H1 (cell line): Measurements from ENCODE around the gene NUP50. TPM values are rescaled to one million over a fixed set of nuclear protein-coding genes. Genes with fewer than 3 reads are reported as not detected.

Experiments
- CTCF ChIA-PET: fragments of 300-600 bp; sonication (Branson Sonifier 250); formaldehyde crosslinking; loops from one replicate; lab custom pipeline; 2021; ENCODE audit not compliant: partially characterized antibody; lab: Charles Lee
- POLR2A ChIA-PET: fragments of 300-600 bp; sonication (Branson Sonifier 250); formaldehyde crosslinking; loops from one replicate; lab custom pipeline; 2021; ENCODE audit warnings: inconsistent platforms; ENCODE audit not compliant: partially characterized antibody; lab: Charles Lee
- DNase-seq, 2 experiments: peaks; one replicate each; pipeline versions ENCODE4 v3.0.0 to v3.0.0-alpha.2; 2010 to 2022; ENCODE audit warnings: low spot score in 2 of 2, low read depth in 1 of 2, mixed read lengths in 1 of 2
- FAIRE-seq: peaks from 2 replicates; lab custom pipeline; 2011; peaks lifted over from hg19 to GRCh38; lab: Jason Lieb, UNC
- H2AFZ ChIP-seq: 2 replicates; pipeline ENCODE4 v1.8.1; 2012; ENCODE audit warnings: low read length, inconsistent platforms
- H2AK5ac ChIP-seq: 2 replicates; pipeline ENCODE4 v1.6.1; 2013; ENCODE audit warnings: low read depth, low read length
- H2BK120ac ChIP-seq: replicated peaks from 2 replicates; pipeline ENCODE3; 2013; ENCODE audit warnings: low read depth, low read length, inconsistent platforms
- H2BK12ac ChIP-seq: 2 replicates; pipeline ENCODE4 v1.6.1; 2013; ENCODE audit warnings: low read depth, low read length
- H2BK15ac ChIP-seq: 2 replicates; pipeline ENCODE4 v1.6.1; 2013; ENCODE audit warnings: low read length
- H2BK20ac ChIP-seq: 2 replicates; pipeline ENCODE4 v1.6.1; 2013; ENCODE audit warnings: low read length
- H2BK5ac ChIP-seq: 2 replicates; pipeline ENCODE4 v1.6.1; 2013; ENCODE audit warnings: low read depth, low read length
- H3K14ac ChIP-seq: 2 replicates; pipeline ENCODE4 v1.6.1; 2013; ENCODE audit warnings: inconsistent platforms; ENCODE audit not compliant: insufficient read length
- H3K18ac ChIP-seq: 2 replicates; pipeline ENCODE4 v1.6.1; 2013; ENCODE audit warnings: low read length; ENCODE audit errors: extremely low read depth
- H3K23ac ChIP-seq: 2 replicates; pipeline ENCODE4 v1.6.1; 2013; ENCODE audit warnings: inconsistent platforms; ENCODE audit not compliant: insufficient read length
- H3K23me2 ChIP-seq: 2 replicates; pipeline ENCODE4 v1.6.1; 2013; ENCODE audit warnings: low read depth, low read length
- H3K27ac ChIP-seq: 2 replicates; pipeline ENCODE4 v1.6.1; 2011; ENCODE audit warnings: low read depth, low read length, inconsistent platforms
- H3K27me3 ChIP-seq, 4 experiments: replicated peaks in 1 of 4; 1 replicate in 1 of 4; 2 replicates in 3 of 4; pipeline versions ENCODE4 v1.6.1 to v1.8.1; 2011 to 2013; ENCODE audit warnings: low read length in 3 of 4, mild to moderate bottlenecking in 3 of 4, inconsistent platforms in 2 of 4, mixed read lengths in 2 of 4, moderate library complexity in 1 of 4; ENCODE audit not compliant: control insufficient read depth in 3 of 4, insufficient read depth in 3 of 4; ENCODE audit errors: extremely low read depth in 1 of 4
- H3K36me3 ChIP-seq, 4 experiments: 2 replicates each; pipeline versions ENCODE4 v1.6.1 to v1.8.1; 2011 to 2013; ENCODE audit warnings: mild to moderate bottlenecking in 4 of 4, low read length in 3 of 4, moderate library complexity in 2 of 4, control low read depth in 1 of 4, inconsistent platforms in 1 of 4; ENCODE audit not compliant: insufficient read depth in 4 of 4, control insufficient read depth in 2 of 4
- H3K4ac ChIP-seq: replicated peaks from 2 replicates; pipeline ENCODE3; 2013; ENCODE audit warnings: low read length, low read depth, mixed read lengths, inconsistent platforms; ENCODE audit not compliant: insufficient read length
- H3K4me1 ChIP-seq, 4 experiments: replicated peaks in 1 of 4; 1 replicate in 1 of 4; 2 replicates in 3 of 4; pipeline versions ENCODE4 v1.6.1 to v1.8.1; 2011 to 2013; ENCODE audit warnings: low read length in 3 of 4, inconsistent platforms in 2 of 4, mixed read lengths in 1 of 4; ENCODE audit not compliant: insufficient read depth in 4 of 4, control insufficient read depth in 3 of 4
- H3K4me2 ChIP-seq, 2 experiments: 2 replicates each; pipeline versions ENCODE4 v1.6.1 to v1.8.1; 2011 to 2013; ENCODE audit warnings: low read depth in 2 of 2, low read length in 2 of 2, control low read depth in 1 of 2, inconsistent platforms in 1 of 2, mild to moderate bottlenecking in 1 of 2; ENCODE audit not compliant: insufficient read depth in 1 of 2
- H3K4me3 ChIP-seq, 4 experiments: fragments of 200-600, 300-600 bp in 1 of 4; sonication (generic), shearing (Covaris generic), sonication (Bioruptor Twin) in 1 of 4; 2 replicates each; pipeline versions ENCODE4 v1.5.1 to v1.8.1; 2011 to 2016; ENCODE audit warnings: low read length in 4 of 4, low read depth in 3 of 4, control low read depth in 2 of 4, inconsistent platforms in 2 of 4, mild to moderate bottlenecking in 2 of 4, mixed read lengths in 1 of 4, moderate library complexity in 1 of 4; ENCODE audit not compliant: insufficient read depth in 2 of 4; ENCODE audit errors: extremely low read depth in 1 of 4
- H3K56ac ChIP-seq: replicated peaks from 2 replicates; pipeline ENCODE3; 2013; ENCODE audit warnings: low read depth, mild to moderate bottlenecking, mixed read lengths, low read length, inconsistent platforms; ENCODE audit not compliant: insufficient read length
- H3K79me1 ChIP-seq: 2 replicates; pipeline ENCODE4 v1.6.1; 2013; ENCODE audit warnings: low read depth, low read length, control low read depth
- H3K79me2 ChIP-seq, 2 experiments: 2 replicates each; pipeline versions ENCODE4 v1.6.1 to v1.8.1; 2012 to 2013; ENCODE audit warnings: low read length in 2 of 2, mild to moderate bottlenecking in 2 of 2, inconsistent platforms in 1 of 2; ENCODE audit not compliant: insufficient read depth in 2 of 2, control insufficient read depth in 1 of 2
- H3K9ac ChIP-seq, 4 experiments: replicated peaks in 1 of 4; 1 replicate in 1 of 4; 2 replicates in 3 of 4; pipeline versions ENCODE4 v1.6.1 to v1.8.1; 2011 to 2013; ENCODE audit warnings: low read depth in 3 of 4, low read length in 3 of 4, control low read depth in 2 of 4, mild to moderate bottlenecking in 2 of 4, moderate library complexity in 2 of 4, inconsistent platforms in 1 of 4; ENCODE audit errors: extremely low read depth in 1 of 4
- H3K9me3 ChIP-seq, 2 experiments: 2 replicates each; pipeline versions ENCODE4 v1.6.1 to v1.8.1; 2012 to 2013; ENCODE audit warnings: mild to moderate bottlenecking in 2 of 2, moderate library complexity in 2 of 2, control low read depth in 1 of 2, inconsistent platforms in 1 of 2, low read depth in 1 of 2, low read length in 1 of 2, mixed read lengths in 1 of 2; ENCODE audit not compliant: insufficient read depth in 2 of 2
- H4K20me1 ChIP-seq, 2 experiments: replicated peaks in 1 of 2; 2 replicates each; pipeline versions ENCODE3 to v1.8.1; 2011 to 2013; ENCODE audit warnings: inconsistent platforms in 2 of 2, low read length in 2 of 2, mild to moderate bottlenecking in 1 of 2; ENCODE audit not compliant: insufficient read depth in 2 of 2, control insufficient read depth in 1 of 2
- H4K5ac ChIP-seq: 2 replicates; pipeline ENCODE4 v1.6.1; 2013; ENCODE audit warnings: low read length, low read depth, mixed read lengths, inconsistent platforms; ENCODE audit not compliant: insufficient read length
- H4K8ac ChIP-seq: 2 replicates; pipeline ENCODE4 v1.8.0; 2013; ENCODE audit warnings: mild to moderate bottlenecking, moderate library complexity, low read length, inconsistent platforms; ENCODE audit not compliant: insufficient read depth; ENCODE audit errors: extremely low read depth
- H4K91ac ChIP-seq: replicated peaks from 2 replicates; pipeline ENCODE3; 2013; ENCODE audit warnings: low read length, mixed read lengths, inconsistent platforms; ENCODE audit not compliant: insufficient read length
- BACH1 ChIP-seq: IDR thresholded peaks from 2 replicates; pipeline ENCODE4 v1.6.1; 2012; ENCODE audit warnings: low read length, improper control_type of control experiment
- BRCA1 ChIP-seq: IDR thresholded peaks from 2 replicates; pipeline ENCODE4 v1.6.1; 2012; ENCODE audit warnings: low read depth, low read length, improper control_type of control experiment
- CEBPB ChIP-seq: IDR thresholded peaks from 2 replicates; pipeline ENCODE4 v1.6.1; 2012; ENCODE audit warnings: low read depth, low read length
- CREB1 ChIP-seq: IDR thresholded peaks from 2 replicates; pipeline ENCODE4 v1.6.1; 2012; ENCODE audit warnings: inconsistent platforms
- CTCF ChIP-seq, 3 experiments: IDR thresholded peaks; 1 replicate in 2 of 3; 2 replicates in 1 of 3; pipeline versions ENCODE4 v1.5.1 to v1.6.1; 2011; ENCODE audit warnings: low read length in 3 of 3, mild to moderate bottlenecking in 3 of 3, inconsistent platforms in 2 of 3, low read depth in 1 of 3, moderate library complexity in 1 of 3; ENCODE audit not compliant: insufficient read depth in 1 of 3; ENCODE audit errors: control extremely low read depth in 1 of 3
- EGR1 ChIP-seq: IDR thresholded peaks from 2 replicates; pipeline ENCODE4 v1.6.1; 2011; ENCODE audit warnings: low read depth, low read length, borderline replicate concordance
- HDAC6 ChIP-seq: IDR thresholded peaks from one replicate; pipeline ENCODE4 v1.7.1; 2012; ENCODE audit warnings: low read depth, mild to moderate bottlenecking, inconsistent platforms, low read length, moderate library complexity
- PHF8 ChIP-seq: fragments of 200-600 bp; sonication (generic); conservative IDR thresholded peaks from 2 replicates; pipeline ENCODE4 v1.7.1; 2012; ENCODE audit warnings: low read depth, mild to moderate bottlenecking, inconsistent platforms, low read length, moderate library complexity
- RNF2 ChIP-seq: fragments of 200-900, 300-1000 bp; sonication (generic); IDR thresholded peaks from 2 replicates; pipeline ENCODE4 v1.7.1; 2016; ENCODE audit warnings: borderline replicate concordance, low read depth, mild to moderate bottlenecking, antibody characterized with exemption, low read length; ENCODE audit not compliant: poor library complexity, severe bottlenecking; ENCODE audit errors: missing control alignments
- SIN3A ChIP-seq, 2 experiments: IDR thresholded peaks in 1 of 2; conservative IDR thresholded peaks in 1 of 2; 2 replicates each; pipeline ENCODE4 v1.6.1; 2011 to 2012; ENCODE audit warnings: low read length in 2 of 2, improper control_type of control experiment in 1 of 2, low read depth in 1 of 2, mild to moderate bottlenecking in 1 of 2
- SP2 ChIP-seq: IDR thresholded peaks from 2 replicates; pipeline ENCODE4 v1.6.1; 2012; ENCODE audit warnings: mild to moderate bottlenecking, low read length, inconsistent platforms
- SP4 ChIP-seq: IDR thresholded peaks from 2 replicates; pipeline ENCODE4 v1.6.1; 2012; ENCODE audit warnings: low read length, inconsistent platforms
- WGBS, 2 experiments: shearing (Covaris generic) in 1 of 2; methylation state at CpG; one replicate each; pipeline versions ENCODE4 v1.1.6 to v1.1.7; 2013 to 2015; ENCODE audit warnings: low lambda C conversion rate in 2 of 2, mixed read lengths in 2 of 2, inconsistent platforms in 1 of 2, low coverage in 1 of 2, missing lambda C conversion rate in 1 of 2; ENCODE audit not compliant: insufficient replicate concordance in 2 of 2, insufficient coverage in 1 of 2, insufficient read length in 1 of 2; ENCODE audit errors: extremely low coverage in 1 of 2, missing lambda C conversion rate in 1 of 2; 5-methylcytosine and 5-hydroxymethylcytosine counted together
- polyA plus RNA-seq, 7 experiments: library from polyadenylated mRNA; depleted of rRNA in 3 of 7; stranded (reverse) in 5 of 7; unstranded in 2 of 7; fragments of >200 nt in 5 of 7; fragments of 200-250 nt in 2 of 7; gene quantifications; 1 replicate in 5 of 7; 2 replicates in 1 of 7; 4 replicates in 1 of 7; pipeline versions ENCODE4 v1.2.1 to v1.2.3, GENCODE V29; 2011 to 2013; ENCODE audit warnings: missing spikeins in 2 of 7, mixed read lengths in 2 of 7
- total RNA-seq: library from RNA; stranded (reverse); fragmentation: NEBNext Ultra II Directional; extraction: Animal tissue kit (Norgen Biotek cat#: 25700); gene quantifications from 2 replicates; pipeline ENCODE4 v1.2.1, GENCODE V29; 2021

NUP50 gene
- total and polyA plus RNA-seq, 2 of the 8 experiments (the other 6 are each of a cell fraction or from before 2014, with no cell fraction given), result 20.0 to 112 TPM

- H3K4me2 ChIP-seq, result no peak overlapping the region
- H4K20me1 ChIP-seq, result no peaks in the 10 kb centered on the region
- no peak for TF ChIP-seq RNF2
- no peak for TF ChIP-seq EGR1
- TF ChIP-seq BRCA1, result no peak
- TF ChIP-seq CEBPB, result no peak
- no peak for TF ChIP-seq BACH1
- TF ChIP-seq SIN3A (conservative IDR thresholded peaks at IDR 0.05 in 1 of 2, IDR thresholded peaks at IDR 0.05 in 1 of 2; ENCODE audit: low read depth in 1 of 2, low read length in 2 of 2), result no peak
- no peak for TF ChIP-seq PHF8
- TF ChIP-seq CREB1, result no peak
- TF ChIP-seq CTCF (IDR thresholded peaks at IDR 0.05; ENCODE audit: control extremely low read depth in 1 of 3, insufficient read depth in 1 of 3, low read depth in 1 of 3, low read length in 3 of 3), result no peak
- no peak for TF ChIP-seq SP2
- no peak for TF ChIP-seq HDAC6
- no peak for TF ChIP-seq SP4
Measured at GRCh38 chr22:45130891-45131290, 32.8 kb upstream of the NUP50 start.

More at GRCh38 chr22:45130891-45131290, 32.8 kb upstream of the NUP50 start:
- DNase-seq (no peak), FAIRE-seq (no peak)
- no peak overlapping the region for H4K91ac ChIP-seq
- H2BK15ac ChIP-seq, result no peak overlapping the region
- H4K8ac ChIP-seq, result no peak overlapping the region
- H3K36me3 ChIP-seq, result peaks cover 7 to 19% (median 12%) of the 10 kb centered on the region in 4 experiments; a peak in 7 of 8 replicates
- no peak overlapping the region for H3K4me3 ChIP-seq
- H3K56ac ChIP-seq, result no peak overlapping the region
- no peaks in the 10 kb centered on the region; the same call in 1 of the 2 replicates for H3K79me1 ChIP-seq
- ChIA-PET POLR2A (interaction anchor here (0.6 to 1.1 kb wide), 4 partner anchors 11 to 220 kb away, joined by 3 read pairs; no protein-coding TSS in a partner anchor), CTCF (interaction anchor here (0.7 kb wide), 1 partner anchor 1231 kb away, joined by 4 read pairs; no protein-coding TSS in a partner anchor)
- H3K9ac ChIP-seq, result no peak overlapping the region
- no peak overlapping the region for H2AK5ac ChIP-seq
- no peaks in the 10 kb centered on the region for H3K23me2 ChIP-seq
- H2BK20ac ChIP-seq, result no peak overlapping the region
- no peak overlapping the region for H3K18ac ChIP-seq
- H3K27ac ChIP-seq, result no peak overlapping the region
- no peaks in the 10 kb centered on the region for H3K79me2 ChIP-seq
- H3K14ac ChIP-seq, result no peak overlapping the region
- no peak overlapping the region for H3K4ac ChIP-seq
- no peak overlapping the region for H2BK12ac ChIP-seq
- no peak overlapping the region for H3K23ac ChIP-seq
- no peaks in the 10 kb centered on the region for H3K27me3 ChIP-seq
- no peak overlapping the region for H2BK5ac ChIP-seq
- no peak overlapping the region for H2BK120ac ChIP-seq
- H3K9me3 ChIP-seq, result peaks cover 10 to 11% of the 10 kb centered on the region in 2 experiments; a peak in 3 of 4 replicates
- no peak overlapping the region for H2AFZ ChIP-seq
- no peak overlapping the region for H4K5ac ChIP-seq
- H3K4me1 ChIP-seq, result no peaks in the 10 kb centered on the region
- WGBS, 2 experiments, result 95% methylated on average over 7 of the region's 8 CpGs; no CpG with 5 or more reads in 1 of the 2 experiments
